HCT116 (cell line): ENCODE measurements around the gene SHANK3.

Experiments used
- ATF3 ChIP-seq: IDR thresholded peaks from 2 replicates; pipeline ENCODE4 v1.6.1; 2012
- CEBPB ChIP-seq: IDR thresholded peaks from 2 replicates; pipeline ENCODE4 v1.6.1; 2012; ENCODE audit warnings: low read depth
- CTCF ChIP-seq, 3 experiments: fragments of 200-600 bp in 1 of 3; sonication (generic) in 1 of 3; IDR thresholded peaks in 2 of 3; conservative IDR thresholded peaks in 1 of 3; 2 replicates each; pipeline ENCODE4 v1.5.1; 2012 to 2017; ENCODE audit warnings: low read depth in 2 of 3, low read length in 2 of 3, antibody characterized with exemption in 1 of 3, borderline replicate concordance in 1 of 3, control low read depth in 1 of 3, mild to moderate bottlenecking in 1 of 3, mixed read lengths in 1 of 3, mixed run types in 1 of 3, moderate library complexity in 1 of 3; ENCODE audit not compliant: insufficient read depth in 1 of 3
- EZH2phosphoT487 ChIP-seq: fragments of 200-600 bp; IDR thresholded peaks from 2 replicates; pipeline ENCODE4 v1.6.1; 2018; ENCODE audit warnings: antibody characterized with exemption, borderline replicate concordance
- FOSL1 ChIP-seq: IDR thresholded peaks from 2 replicates; pipeline ENCODE4 v1.6.1; 2012; ENCODE audit warnings: low read depth
- JUND ChIP-seq: IDR thresholded peaks from 2 replicates; pipeline ENCODE4 v1.6.1; 2012

- TF ChIP-seq CTCF (IDR thresholded peaks at IDR 0.05 in 2 of 3, conservative IDR thresholded peaks at IDR 0.05 in 1 of 3; ENCODE audit: borderline replicate concordance in 1 of 3, insufficient read depth in 1 of 3, low read depth in 2 of 3, low read length in 2 of 3): no peak
- no peak for TF ChIP-seq CEBPB
- no peak for TF ChIP-seq ATF3
- no peak for TF ChIP-seq FOSL1
- TF ChIP-seq EZH2phosphoT487: no peak
- TF ChIP-seq JUND: no peak
These were observed 43.8 kb downstream of the SHANK3 start for GRCh38 chr22:50716290-50717024.
